ENCODE measurements around the gene ZNF423.

DNA sequence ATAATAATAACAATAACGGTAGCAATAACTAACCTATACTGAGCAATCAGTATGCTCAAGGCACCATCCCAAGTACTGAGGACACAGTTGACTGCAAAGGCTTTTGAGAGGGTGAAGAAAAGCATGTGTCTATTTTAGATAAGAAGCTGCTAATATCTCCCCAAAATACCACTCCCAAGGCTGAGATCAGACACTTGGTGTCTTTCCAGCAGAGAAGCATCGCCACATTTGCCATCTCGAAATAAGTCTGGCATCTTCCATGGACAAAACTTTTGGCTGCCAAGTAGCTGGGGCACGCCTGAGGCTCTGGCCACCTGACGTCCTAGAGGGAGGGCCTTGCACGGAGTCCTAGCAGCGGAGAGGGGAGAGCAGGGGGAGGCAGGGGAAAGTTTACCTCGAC lies 39.0 kb downstream of the ZNF423 start:
- TF ChIP-seq, protein P1, sequence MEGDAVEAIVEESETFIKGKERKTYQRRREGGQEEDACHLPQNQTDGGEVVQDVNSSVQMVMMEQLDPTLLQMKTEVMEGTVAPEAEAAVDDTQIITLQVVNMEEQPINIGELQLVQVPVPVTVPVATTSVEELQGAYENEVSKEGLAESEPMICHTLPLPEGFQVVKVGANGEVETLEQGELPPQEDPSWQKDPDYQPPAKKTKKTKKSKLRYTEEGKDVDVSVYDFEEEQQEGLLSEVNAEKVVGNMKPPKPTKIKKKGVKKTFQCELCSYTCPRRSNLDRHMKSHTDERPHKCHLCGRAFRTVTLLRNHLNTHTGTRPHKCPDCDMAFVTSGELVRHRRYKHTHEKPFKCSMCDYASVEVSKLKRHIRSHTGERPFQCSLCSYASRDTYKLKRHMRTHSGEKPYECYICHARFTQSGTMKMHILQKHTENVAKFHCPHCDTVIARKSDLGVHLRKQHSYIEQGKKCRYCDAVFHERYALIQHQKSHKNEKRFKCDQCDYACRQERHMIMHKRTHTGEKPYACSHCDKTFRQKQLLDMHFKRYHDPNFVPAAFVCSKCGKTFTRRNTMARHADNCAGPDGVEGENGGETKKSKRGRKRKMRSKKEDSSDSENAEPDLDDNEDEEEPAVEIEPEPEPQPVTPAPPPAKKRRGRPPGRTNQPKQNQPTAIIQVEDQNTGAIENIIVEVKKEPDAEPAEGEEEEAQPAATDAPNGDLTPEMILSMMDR (CRISPR knock-in tag; IDR thresholded peaks at IDR 0.05), result no peak
- TF ChIP-seq ARNT (IDR thresholded peaks at IDR 0.05) (no peak), SIN3B (IDR thresholded peaks at IDR 0.05; ENCODE audit: low read length) (no peak), HNF4A (CRISPR knock-in tag; IDR thresholded peaks at IDR 0.05) (no peak), ZNF720 (CRISPR knock-in tag; IDR thresholded peaks at IDR 0.05) (no peak), ZNF792 (CRISPR knock-in tag; IDR thresholded peaks at IDR 0.05) (no peak), SMARCC2 (IDR thresholded peaks at IDR 0.05) (no peak), ZNF703 (CRISPR knock-in tag; IDR thresholded peaks at IDR 0.05; ENCODE audit: borderline replicate concordance) (no peak), KDM5A (IDR thresholded peaks at IDR 0.05; ENCODE audit: borderline replicate concordance, low read length) (no peak), KDM1A (CRISPR knock-in tag; IDR thresholded peaks at IDR 0.05) (no peak)
- TF ChIP-seq, protein P2, sequence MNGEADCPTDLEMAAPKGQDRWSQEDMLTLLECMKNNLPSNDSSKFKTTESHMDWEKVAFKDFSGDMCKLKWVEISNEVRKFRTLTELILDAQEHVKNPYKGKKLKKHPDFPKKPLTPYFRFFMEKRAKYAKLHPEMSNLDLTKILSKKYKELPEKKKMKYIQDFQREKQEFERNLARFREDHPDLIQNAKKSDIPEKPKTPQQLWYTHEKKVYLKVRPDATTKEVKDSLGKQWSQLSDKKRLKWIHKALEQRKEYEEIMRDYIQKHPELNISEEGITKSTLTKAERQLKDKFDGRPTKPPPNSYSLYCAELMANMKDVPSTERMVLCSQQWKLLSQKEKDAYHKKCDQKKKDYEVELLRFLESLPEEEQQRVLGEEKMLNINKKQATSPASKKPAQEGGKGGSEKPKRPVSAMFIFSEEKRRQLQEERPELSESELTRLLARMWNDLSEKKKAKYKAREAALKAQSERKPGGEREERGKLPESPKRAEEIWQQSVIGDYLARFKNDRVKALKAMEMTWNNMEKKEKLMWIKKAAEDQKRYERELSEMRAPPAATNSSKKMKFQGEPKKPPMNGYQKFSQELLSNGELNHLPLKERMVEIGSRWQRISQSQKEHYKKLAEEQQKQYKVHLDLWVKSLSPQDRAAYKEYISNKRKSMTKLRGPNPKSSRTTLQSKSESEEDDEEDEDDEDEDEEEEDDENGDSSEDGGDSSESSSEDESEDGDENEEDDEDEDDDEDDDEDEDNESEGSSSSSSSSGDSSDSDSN (CRISPR knock-in tag; IDR thresholded peaks at IDR 0.05), result no peak
- TF ChIP-seq, protein P3, sequence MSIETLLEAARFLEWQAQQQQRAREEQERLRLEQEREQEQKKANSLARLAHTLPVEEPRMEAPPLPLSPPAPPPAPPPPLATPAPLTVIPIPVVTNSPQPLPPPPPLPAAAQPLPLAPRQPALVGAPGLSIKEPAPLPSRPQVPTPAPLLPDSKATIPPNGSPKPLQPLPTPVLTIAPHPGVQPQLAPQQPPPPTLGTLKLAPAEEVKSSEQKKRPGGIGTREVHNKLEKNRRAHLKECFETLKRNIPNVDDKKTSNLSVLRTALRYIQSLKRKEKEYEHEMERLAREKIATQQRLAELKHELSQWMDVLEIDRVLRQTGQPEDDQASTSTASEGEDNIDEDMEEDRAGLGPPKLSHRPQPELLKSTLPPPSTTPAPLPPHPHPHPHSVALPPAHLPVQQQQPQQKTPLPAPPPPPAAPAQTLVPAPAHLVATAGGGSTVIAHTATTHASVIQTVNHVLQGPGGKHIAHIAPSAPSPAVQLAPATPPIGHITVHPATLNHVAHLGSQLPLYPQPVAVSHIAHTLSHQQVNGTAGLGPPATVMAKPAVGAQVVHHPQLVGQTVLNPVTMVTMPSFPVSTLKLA (IDR thresholded peaks at IDR 0.05), result no peak
- TF ChIP-seq, protein P4, sequence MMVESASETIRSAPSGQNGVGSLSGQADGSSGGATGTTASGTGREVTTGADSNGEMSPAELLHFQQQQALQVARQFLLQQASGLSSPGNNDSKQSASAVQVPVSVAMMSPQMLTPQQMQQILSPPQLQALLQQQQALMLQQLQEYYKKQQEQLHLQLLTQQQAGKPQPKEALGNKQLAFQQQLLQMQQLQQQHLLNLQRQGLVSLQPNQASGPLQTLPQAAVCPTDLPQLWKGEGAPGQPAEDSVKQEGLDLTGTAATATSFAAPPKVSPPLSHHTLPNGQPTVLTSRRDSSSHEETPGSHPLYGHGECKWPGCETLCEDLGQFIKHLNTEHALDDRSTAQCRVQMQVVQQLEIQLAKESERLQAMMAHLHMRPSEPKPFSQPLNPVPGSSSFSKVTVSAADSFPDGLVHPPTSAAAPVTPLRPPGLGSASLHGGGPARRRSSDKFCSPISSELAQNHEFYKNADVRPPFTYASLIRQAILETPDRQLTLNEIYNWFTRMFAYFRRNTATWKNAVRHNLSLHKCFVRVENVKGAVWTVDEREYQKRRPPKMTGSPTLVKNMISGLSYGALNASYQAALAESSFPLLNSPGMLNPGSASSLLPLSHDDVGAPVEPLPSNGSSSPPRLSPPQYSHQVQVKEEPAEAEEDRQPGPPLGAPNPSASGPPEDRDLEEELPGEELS (CRISPR knock-in tag; IDR thresholded peaks at IDR 0.05), result no peak
- TF ChIP-seq, protein P5, sequence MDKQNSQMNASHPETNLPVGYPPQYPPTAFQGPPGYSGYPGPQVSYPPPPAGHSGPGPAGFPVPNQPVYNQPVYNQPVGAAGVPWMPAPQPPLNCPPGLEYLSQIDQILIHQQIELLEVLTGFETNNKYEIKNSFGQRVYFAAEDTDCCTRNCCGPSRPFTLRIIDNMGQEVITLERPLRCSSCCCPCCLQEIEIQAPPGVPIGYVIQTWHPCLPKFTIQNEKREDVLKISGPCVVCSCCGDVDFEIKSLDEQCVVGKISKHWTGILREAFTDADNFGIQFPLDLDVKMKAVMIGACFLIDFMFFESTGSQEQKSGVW (CRISPR knock-in tag; IDR thresholded peaks at IDR 0.05; ENCODE audit: borderline replicate concordance), result no peak

Measured in HepG2 (cell line).